Measurements from ENCODE around the gene ARHGDIA.

ARHGDIA gene

DNA sequence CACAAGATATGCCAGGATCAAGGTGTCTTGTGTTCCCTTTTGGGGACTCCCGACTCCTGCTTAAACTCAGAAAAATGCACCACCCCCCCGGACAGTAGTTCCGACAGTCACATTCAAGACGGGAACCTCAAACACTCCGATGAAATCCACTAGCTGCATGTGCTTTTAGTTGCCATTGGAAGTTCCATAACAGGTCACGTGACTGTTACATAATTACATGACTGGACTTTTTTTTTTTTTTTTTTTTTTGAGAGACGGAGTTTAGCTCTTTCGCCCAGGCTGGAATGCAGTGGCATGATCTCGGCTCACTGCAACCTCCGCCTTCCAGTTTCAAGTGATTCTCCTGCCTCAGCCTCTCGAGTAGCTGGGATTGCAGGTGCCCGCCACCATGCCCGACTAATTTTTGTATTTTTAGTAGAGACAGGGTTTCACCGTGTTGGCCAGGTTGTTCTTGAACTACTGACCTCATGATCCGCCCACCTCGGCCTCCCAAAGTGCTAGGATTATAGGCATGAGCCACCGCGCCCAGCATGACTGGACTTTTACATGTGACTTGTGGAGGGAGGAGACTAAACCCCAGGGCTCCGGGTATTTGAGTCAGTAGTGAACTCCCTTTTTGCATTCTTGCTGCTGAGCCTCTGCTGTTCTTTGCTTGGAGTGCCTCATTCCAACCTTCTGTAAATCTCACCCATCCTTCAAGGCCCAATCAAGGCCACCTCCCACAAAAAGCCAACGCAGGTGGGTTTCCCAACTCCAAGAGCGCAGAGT lies 45.3 kb upstream of the ARHGDIA start:
- Histone ChIP-seq H2BK12ac (ENCODE audit: low read length) (no peak overlapping the region), H3K4ac (ENCODE audit: low read length) (no peak overlapping the region), H3K79me1 (ENCODE audit: low read depth, low read length) (peaks cover 17% of the 10 kb centered on the region), H3K27ac (replicated peaks; ENCODE audit: low read length) (no peak overlapping the region), H2BK15ac (ENCODE audit: low read length) (no peak overlapping the region), H4K91ac (ENCODE audit: low read depth, low read length, poor library complexity) (no peak overlapping the region), H3K36me3 (replicated peaks in 1 of 2; ENCODE audit: control insufficient read depth in 2 of 2, insufficient read depth in 2 of 2, low read length in 2 of 2) (peaks cover 31 to 66% of the 10 kb centered on the region in 2 donors), H3K18ac (ENCODE audit: low read length) (no peak overlapping the region), H3K23ac (ENCODE audit: low read depth, low read length, poor library complexity) (no peak overlapping the region), H3K4me1 (ENCODE audit: control insufficient read depth in 2 of 2, insufficient read depth in 1 of 2, low read depth in 1 of 2, low read length in 2 of 2) (peaks cover 3 to 7% of the 10 kb centered on the region in 2 donors), H3K9me3 (replicated peaks in 1 of 2; ENCODE audit: control insufficient read depth in 2 of 2, insufficient read depth in 1 of 2, low read depth in 1 of 2, low read length in 2 of 2) (no peaks in the 10 kb centered on the region), H2BK5ac (ENCODE audit: low read length) (no peak overlapping the region), H3K14ac (ENCODE audit: low read length) (no peak overlapping the region), H2BK120ac (ENCODE audit: low read depth, low read length) (no peak overlapping the region), H3K4me3 (ENCODE audit: low read length in 2 of 2) (peak overlapping the region in 1 of 2 donors; percentile 77), H3K9ac (ENCODE audit: low read depth, low read length, poor library complexity) (no peak overlapping the region), H2AFZ (ENCODE audit: low read length) (no peak overlapping the region), H4K8ac (ENCODE audit: low read depth, low read length) (no peak overlapping the region), H3K4me2 (ENCODE audit: insufficient read depth, low read length, poor library complexity, severe bottlenecking) (no peak overlapping the region), H3K27me3 (ENCODE audit: control insufficient read depth in 3 of 3, insufficient read depth in 3 of 3, low read depth in 1 of 3, low read length in 3 of 3) (no peaks in the 10 kb centered on the region), H2AK5ac (ENCODE audit: low read depth, low read length) (no peak overlapping the region)
- no CpG with 5 or more reads among the region's 21 CpGs for WGBS, 2 donors (ENCODE audit: extremely low coverage in 2 of 2, insufficient read length in 2 of 2, insufficient replicate concordance in 1 of 2)
- DNase-seq (ENCODE audit: low spot score): no peak

- H3K36me3 ChIP-seq (replicated peaks in 1 of 2; ENCODE audit: control insufficient read depth in 2 of 2, insufficient read depth in 2 of 2, low read length in 2 of 2): peaks cover 28 to 58% of the 10 kb centered on the region in 2 donors
- H3K27ac ChIP-seq (replicated peaks; ENCODE audit: low read length): no peak overlapping the region
- H3K9me3 ChIP-seq (replicated peaks in 1 of 2; ENCODE audit: control insufficient read depth in 2 of 2, insufficient read depth in 1 of 2, low read depth in 1 of 2, low read length in 2 of 2): no peaks in the 10 kb centered on the region
- peaks cover 4 to 10% of the 10 kb centered on the region in 2 donors for H3K4me1 ChIP-seq (ENCODE audit: control insufficient read depth in 2 of 2, insufficient read depth in 1 of 2, low read depth in 1 of 2, low read length in 2 of 2)
- no peak overlapping the region for H3K23ac ChIP-seq (ENCODE audit: low read depth, low read length, poor library complexity)
- WGBS, 2 donors (ENCODE audit: extremely low coverage in 2 of 2, insufficient read length in 2 of 2, insufficient replicate concordance in 1 of 2): no CpG with 5 or more reads among the region's 12 CpGs
- no peak overlapping the region for H2AFZ ChIP-seq (ENCODE audit: low read length)
- H2BK15ac ChIP-seq (ENCODE audit: low read length): no peak overlapping the region
- H2AK5ac ChIP-seq (ENCODE audit: low read depth, low read length): no peak overlapping the region
- H2BK120ac ChIP-seq (ENCODE audit: low read depth, low read length): no peak overlapping the region
- H2BK5ac ChIP-seq (ENCODE audit: low read length): no peak overlapping the region
- peak overlapping the region in 1 of 2 donors; percentile 3 for H3K4me3 ChIP-seq (ENCODE audit: low read length in 2 of 2)
- H4K91ac ChIP-seq (ENCODE audit: low read depth, low read length, poor library complexity): no peak overlapping the region
- H3K79me1 ChIP-seq (ENCODE audit: low read depth, low read length): peaks cover 8% of the 10 kb centered on the region
- DNase-seq (ENCODE audit: low spot score): no peak
- H3K9ac ChIP-seq (ENCODE audit: low read depth, low read length, poor library complexity): no peak overlapping the region
- no peak overlapping the region for H2BK12ac ChIP-seq (ENCODE audit: low read length)
- H3K27me3 ChIP-seq (ENCODE audit: control insufficient read depth in 3 of 3, insufficient read depth in 3 of 3, low read depth in 1 of 3, low read length in 3 of 3): no peaks in the 10 kb centered on the region
- no peak overlapping the region for H3K4ac ChIP-seq (ENCODE audit: low read length)
- H3K18ac ChIP-seq (ENCODE audit: low read length): no peak overlapping the region
- no peak overlapping the region for H3K4me2 ChIP-seq (ENCODE audit: insufficient read depth, low read length, poor library complexity, severe bottlenecking)
- H4K8ac ChIP-seq (ENCODE audit: low read depth, low read length): no peak overlapping the region
- no peak overlapping the region for H3K14ac ChIP-seq (ENCODE audit: low read length)
These were observed 44.2 kb upstream of the ARHGDIA start for GRCh38 chr17:81915331-81915730.

DNA sequence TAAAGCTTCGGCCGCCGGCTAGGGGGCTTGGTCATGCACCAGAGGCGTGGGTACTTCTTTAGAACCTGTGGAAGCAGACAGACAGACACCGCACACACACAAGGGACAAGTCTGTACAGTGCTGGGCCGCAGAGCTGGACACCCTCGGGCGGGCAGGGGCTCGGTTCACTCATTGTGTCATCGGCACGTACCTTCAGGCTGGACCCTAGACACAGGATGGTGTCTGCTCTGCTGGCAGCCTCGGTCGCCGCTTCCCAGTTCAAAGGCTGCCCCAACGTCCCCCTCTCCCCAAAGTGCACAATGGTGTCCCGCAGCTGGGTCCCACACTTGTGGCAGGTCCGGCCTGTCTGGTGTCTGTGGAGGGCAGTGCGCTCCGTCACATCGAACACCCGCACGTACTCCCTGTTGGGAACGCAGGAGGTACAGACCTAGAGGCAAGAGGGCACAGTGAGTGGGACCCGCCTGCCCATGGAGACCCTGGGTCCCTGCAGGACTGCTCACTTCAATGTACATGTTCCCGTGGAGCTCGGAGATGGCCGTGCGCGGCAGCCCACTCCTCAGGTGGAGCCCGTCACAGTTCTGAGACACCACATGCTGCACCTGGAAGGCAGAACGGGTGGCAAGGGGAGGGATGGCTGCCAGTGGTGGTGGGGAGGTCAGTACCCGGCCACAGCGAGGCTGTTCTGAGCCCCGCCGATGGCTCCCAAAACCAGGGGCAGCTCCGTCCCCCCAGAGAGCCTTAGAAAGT lies 43.1 kb upstream of the ARHGDIA start:
- DNase-seq (ENCODE audit: low spot score): no peak

More for the DNA sequence above, 43.1 kb upstream of the ARHGDIA start:
- no peak overlapping the region for H2AK5ac ChIP-seq (ENCODE audit: low read depth, low read length)
- H3K4me1 ChIP-seq (ENCODE audit: control insufficient read depth in 2 of 2, insufficient read depth in 1 of 2, low read depth in 1 of 2, low read length in 2 of 2): peaks cover 7 to 18% of the 10 kb centered on the region in 2 donors
- H2BK12ac ChIP-seq (ENCODE audit: low read length): no peak overlapping the region
- H3K18ac ChIP-seq (ENCODE audit: low read length): no peak overlapping the region
- no CpG with 5 or more reads among the region's 36 CpGs for WGBS, 2 donors (ENCODE audit: extremely low coverage in 2 of 2, insufficient read length in 2 of 2, insufficient replicate concordance in 1 of 2)
- H3K36me3 ChIP-seq (replicated peaks in 1 of 2; ENCODE audit: control insufficient read depth in 2 of 2, insufficient read depth in 2 of 2, low read length in 2 of 2): peaks cover 24 to 51% of the 10 kb centered on the region in 2 donors
- H3K9ac ChIP-seq (ENCODE audit: low read depth, low read length, poor library complexity): no peak overlapping the region
- no peak overlapping the region for H3K4ac ChIP-seq (ENCODE audit: low read length)
- no peak overlapping the region for H2AFZ ChIP-seq (ENCODE audit: low read length)
- peaks cover 8% of the 10 kb centered on the region for H3K79me1 ChIP-seq (ENCODE audit: low read depth, low read length)
- no peaks in the 10 kb centered on the region for H3K27me3 ChIP-seq (ENCODE audit: control insufficient read depth in 3 of 3, insufficient read depth in 3 of 3, low read depth in 1 of 3, low read length in 3 of 3)
- no peak overlapping the region for H4K91ac ChIP-seq (ENCODE audit: low read depth, low read length, poor library complexity)
- H2BK5ac ChIP-seq (ENCODE audit: low read length): no peak overlapping the region
- H2BK120ac ChIP-seq (ENCODE audit: low read depth, low read length): peak overlapping the region; percentile 30
- H3K4me2 ChIP-seq (ENCODE audit: insufficient read depth, low read length, poor library complexity, severe bottlenecking): no peak overlapping the region
- H2BK15ac ChIP-seq (ENCODE audit: low read length): no peak overlapping the region
- no peak overlapping the region for H3K14ac ChIP-seq (ENCODE audit: low read length)
- no peak overlapping the region for H3K27ac ChIP-seq (replicated peaks; ENCODE audit: low read length)
- H4K8ac ChIP-seq (ENCODE audit: low read depth, low read length): no peak overlapping the region
- H3K9me3 ChIP-seq (replicated peaks in 1 of 2; ENCODE audit: control insufficient read depth in 2 of 2, insufficient read depth in 1 of 2, low read depth in 1 of 2, low read length in 2 of 2): no peaks in the 10 kb centered on the region
- no peak overlapping the region for H3K4me3 ChIP-seq (ENCODE audit: low read length in 2 of 2)
- no peak overlapping the region for H3K23ac ChIP-seq (ENCODE audit: low read depth, low read length, poor library complexity)
